Stimulated activated CD4-positive, alpha-beta T cell treated with anti-CD3 and anti-CD28 coated beads, Interleukin-15, amount 100 ng/mL, for 1 hour (primary cell): ENCODE results near the gene TBX4.
"Not testable (repeated sequence)": the region's sequence is repeated elsewhere in the genome, so short reads cannot be mapped to it uniquely, and the experiment has no call there.

ENCODE experiments used
- DNase-seq, 2 donors: peaks; one replicate each; pipeline ENCODE4 v3.0.0-alpha.2; 2020; ENCODE audit warnings: low read depth in 1 of 2, low spot score in 1 of 2

The TBX4 gene

GRCh38 chr17:61519754-61520440 is 67.7 kb downstream of the TBX4 start:
- no peak for DNase-seq

DNA sequence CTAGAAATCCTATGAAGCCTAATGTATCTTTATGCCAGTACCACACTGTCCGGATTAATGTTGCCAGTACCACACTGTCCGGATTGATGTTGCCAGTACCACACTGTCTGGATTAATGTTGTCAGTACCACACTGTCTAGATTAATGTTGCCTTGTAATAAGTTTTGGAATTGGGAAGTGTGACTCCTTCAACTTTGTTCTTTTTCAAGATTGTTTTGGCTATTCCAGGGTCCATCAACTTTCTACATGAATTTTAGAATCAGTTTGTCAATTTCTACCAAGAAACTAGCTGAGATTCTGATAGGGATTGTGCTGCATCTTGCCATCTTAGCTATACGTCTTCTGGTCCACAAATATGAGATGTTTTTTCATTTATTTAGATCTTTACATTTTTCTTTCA is 68.7 kb downstream of the TBX4 start:
- no peak for DNase-seq

DNA sequence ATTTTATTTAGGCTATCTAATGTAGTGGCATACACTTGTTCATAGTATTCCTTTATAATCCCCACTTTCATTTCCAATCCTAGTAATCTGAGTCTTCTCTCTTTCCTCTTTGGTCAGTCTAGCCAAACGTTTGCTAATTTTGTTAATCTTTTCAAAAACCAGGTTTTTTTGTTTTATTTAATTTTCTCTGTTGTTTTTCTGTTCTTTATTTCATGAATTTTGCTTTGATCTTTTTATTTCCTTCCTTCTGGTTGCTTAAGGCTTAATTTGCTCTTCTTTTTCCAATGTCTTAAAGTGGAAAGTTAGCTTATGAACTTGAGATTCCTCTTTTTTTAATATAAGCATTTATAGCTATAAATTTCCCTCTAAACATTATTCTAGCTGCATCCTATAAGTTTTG is 69.9 kb downstream of the TBX4 start:
- DNase-seq, result no peak

GRCh38 chr17:61524319-61524718 is 72.1 kb downstream of the TBX4 start:
- DNase-seq, result no peak

GRCh38 chr17:61527441-61527840 is 75.2 kb downstream of the TBX4 start:
- DNase-seq, result not testable (repeated sequence)

DNA sequence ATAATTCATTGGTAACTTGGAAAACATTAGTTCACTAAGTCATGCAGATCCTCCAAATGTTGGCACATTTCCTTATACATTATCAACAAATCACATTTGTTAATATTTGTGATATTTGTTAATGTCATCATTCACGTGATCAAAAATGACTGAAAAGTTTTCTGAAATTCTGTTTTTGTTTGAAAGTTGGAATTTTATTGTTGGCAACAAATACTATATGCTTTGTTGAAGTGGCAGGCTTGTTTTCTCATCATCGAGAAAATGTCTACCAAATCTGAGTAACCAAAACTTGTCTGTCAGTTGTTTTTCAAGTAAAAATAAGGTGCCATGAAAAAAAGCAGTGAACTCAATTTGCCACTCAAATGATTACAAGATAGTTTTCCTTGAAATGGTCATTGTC is 75.9 kb downstream of the TBX4 start:
- no peak for DNase-seq

GRCh38 chr17:61531223-61531622 is 79.0 kb downstream of the TBX4 start:
- no peak for DNase-seq

GRCh38 chr17:61532826-61533225 is 80.6 kb downstream of the TBX4 start:
- DNase-seq, result no peak

DNA sequence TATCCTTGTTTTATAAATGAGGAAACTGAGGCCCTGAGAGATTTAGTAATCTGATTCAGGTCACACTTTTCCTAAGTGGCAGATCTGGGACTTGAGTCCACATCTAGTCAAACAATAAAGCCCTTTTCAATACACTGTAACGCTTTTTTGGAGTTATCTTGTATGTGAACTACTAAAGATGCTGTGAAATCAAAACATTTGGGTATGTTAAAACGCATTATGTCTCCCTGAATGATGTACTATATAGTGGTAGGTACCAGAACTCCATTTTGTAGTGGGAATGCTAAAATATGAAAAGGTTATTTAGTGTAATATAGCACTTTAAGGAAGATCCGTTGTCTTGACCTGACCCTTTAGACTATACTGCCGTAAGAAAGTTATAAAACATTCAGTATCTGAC is 81.6 kb downstream of the TBX4 start:
- DNase-seq, result no peak

DNA sequence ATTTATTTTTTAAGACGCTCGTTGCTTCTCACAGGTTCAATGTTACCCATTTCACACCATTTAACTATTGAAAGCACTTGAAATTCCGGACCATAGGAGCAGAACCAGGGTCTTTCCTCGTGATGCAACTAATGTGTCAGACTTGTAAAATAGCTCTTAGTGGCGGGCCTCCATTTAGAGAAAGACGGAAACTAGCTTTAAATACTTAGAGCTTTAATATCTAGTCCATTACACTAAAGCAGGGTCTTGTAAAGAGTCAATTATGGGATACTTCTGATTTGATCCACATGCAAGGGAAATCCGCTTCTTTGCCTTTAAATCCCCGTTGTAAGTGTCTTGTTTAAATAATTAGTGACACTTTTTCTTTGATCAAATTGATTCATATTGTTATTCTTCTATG is 82.2 kb downstream of the TBX4 start:
- no peak for DNase-seq
